Stomach (tissue), 4 donors: Measurements from ENCODE around the gene FOLR1.

Experiments used
- CTCF ChIP-seq, 7 experiments: fragments of 450-650 bp in 4 of 7; fragments of 200-600 bp in 3 of 7; sonication (generic) in 3 of 7; IDR thresholded peaks; one replicate each; pipeline ENCODE4 v1.5.1; 2016 to 2019; ENCODE audit warnings: antibody characterized with exemption in 7 of 7, control low read depth in 2 of 7, mild to moderate bottlenecking in 1 of 7
- POLR2A ChIP-seq, 4 donors: fragments of 450-650 bp; IDR thresholded peaks; one replicate each; pipeline ENCODE4 v1.6.1; 2016; ENCODE audit warnings: antibody characterized with exemption in 4 of 4, control low read depth in 2 of 4, mild to moderate bottlenecking in 1 of 4, moderate library complexity in 1 of 4
- POLR2AphosphoS5 ChIP-seq, 3 donors: sonication (generic); formaldehyde crosslinking; IDR thresholded peaks; one replicate each; pipeline ENCODE4 v1.6.1; 2016; ENCODE audit warnings: antibody characterized with exemption in 3 of 3

GRCh38 chr11:72208281-72208680 is 16.3 kb downstream of the FOLR1 start:
- TF ChIP-seq CTCF (IDR thresholded peaks at IDR 0.05), result no peak
- no peak for TF ChIP-seq POLR2AphosphoS5 (IDR thresholded peaks at IDR 0.05)
- no peak for TF ChIP-seq POLR2A (IDR thresholded peaks at IDR 0.05)
